HL-60/S4 treated with phorbol 12-myristate 13-acetate at 8.2 ng/mL for 4 days and 3 days (cell line): ENCODE data around the gene PHTF1.
"Not testable (repeated sequence)": the region's sequence is repeated elsewhere in the genome, so short reads cannot be mapped to it uniquely, and the experiment has no call there.

ENCODE experiments used
- in situ Hi-C: fragments of 300-500 bp; cut with MboI; formaldehyde crosslinking; loops from 2 replicates; pipeline ENCODE4 v1.15.0; 2022; ENCODE audit warnings: low sequenced_read_pairs

PHTF1 gene

DNA sequence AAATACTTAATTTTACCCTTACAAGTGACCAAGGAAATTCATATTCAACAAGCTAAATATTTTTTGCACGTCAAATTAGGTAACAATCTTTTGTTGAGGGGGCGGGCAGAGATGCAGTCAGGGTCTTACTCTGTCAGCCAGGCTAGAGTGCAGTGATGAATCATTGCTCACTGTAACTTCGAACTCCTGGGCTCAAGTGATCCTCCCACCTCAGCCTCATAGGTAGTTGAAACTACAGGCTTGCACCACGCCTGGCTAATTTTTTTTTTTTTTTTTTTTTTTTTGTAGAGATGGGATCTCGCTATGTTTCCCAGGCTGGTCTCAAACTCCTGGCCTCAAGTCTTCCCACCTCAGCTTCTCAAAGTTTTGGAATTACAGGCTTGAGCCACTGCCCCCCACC is 26.5 kb downstream of the PHTF1 start:
- in situ Hi-C loops: no loop called here

DNA sequence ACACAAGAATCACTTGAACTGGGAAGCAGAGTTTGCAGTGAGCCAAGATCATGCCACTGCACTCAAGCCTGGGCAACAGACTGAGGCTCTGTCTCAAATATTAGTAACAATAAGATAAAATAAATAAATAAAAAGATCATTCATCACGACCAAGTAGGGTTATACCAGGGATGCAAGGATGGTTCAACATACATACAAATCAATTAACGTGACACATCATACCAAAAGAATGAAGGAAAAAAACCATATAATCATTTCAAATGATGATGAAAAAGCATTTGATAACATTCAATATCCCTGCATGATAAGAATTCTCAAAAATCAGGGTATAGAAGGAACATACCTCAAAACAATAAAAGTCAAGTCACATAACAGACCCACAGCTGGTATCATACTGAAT is 38.3 kb downstream of the PHTF1 start:
- in situ Hi-C loops: no loop called here

DNA sequence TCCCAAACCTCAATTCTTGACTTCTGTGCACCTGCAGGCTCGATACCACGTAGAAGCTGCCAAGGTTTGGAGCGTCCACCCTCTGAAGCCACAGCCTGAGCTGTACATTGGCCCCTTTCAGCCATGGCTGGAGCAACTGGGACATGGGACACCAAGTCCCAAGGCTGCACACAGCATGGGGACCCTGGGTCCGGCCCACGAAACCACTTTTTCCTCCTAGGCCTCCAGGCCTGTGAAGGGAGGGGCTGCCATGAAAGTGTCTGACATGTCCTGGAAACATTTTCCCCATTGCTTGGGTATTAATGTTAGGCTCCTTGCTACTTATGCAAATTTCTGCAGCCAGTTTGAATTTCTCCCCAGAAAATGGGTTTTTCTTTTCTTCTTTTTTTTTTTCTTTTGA is 40.7 kb downstream of the PHTF1 start:
- in situ Hi-C loops: not testable (repeated sequence)

DNA sequence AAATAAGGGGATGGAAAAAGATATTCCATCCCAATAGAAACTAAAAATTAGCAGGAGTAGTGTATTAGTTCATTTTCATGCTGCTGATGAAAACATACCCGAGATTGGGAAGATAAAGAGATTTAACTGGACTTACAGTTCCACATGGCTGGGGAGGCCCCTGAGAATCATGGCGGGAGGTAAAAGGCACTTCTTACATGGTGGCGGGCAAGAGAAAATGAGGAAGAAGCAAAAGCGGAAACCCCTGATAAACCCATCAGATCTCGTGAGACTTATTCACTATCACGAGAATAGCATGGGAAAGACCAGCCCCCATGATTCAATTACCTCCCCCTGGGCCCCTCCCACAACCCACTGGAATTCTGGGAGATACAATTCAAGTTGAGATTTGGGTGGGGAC is 41.8 kb downstream of the PHTF1 start:
- in situ Hi-C loops: not testable (repeated sequence)

DNA sequence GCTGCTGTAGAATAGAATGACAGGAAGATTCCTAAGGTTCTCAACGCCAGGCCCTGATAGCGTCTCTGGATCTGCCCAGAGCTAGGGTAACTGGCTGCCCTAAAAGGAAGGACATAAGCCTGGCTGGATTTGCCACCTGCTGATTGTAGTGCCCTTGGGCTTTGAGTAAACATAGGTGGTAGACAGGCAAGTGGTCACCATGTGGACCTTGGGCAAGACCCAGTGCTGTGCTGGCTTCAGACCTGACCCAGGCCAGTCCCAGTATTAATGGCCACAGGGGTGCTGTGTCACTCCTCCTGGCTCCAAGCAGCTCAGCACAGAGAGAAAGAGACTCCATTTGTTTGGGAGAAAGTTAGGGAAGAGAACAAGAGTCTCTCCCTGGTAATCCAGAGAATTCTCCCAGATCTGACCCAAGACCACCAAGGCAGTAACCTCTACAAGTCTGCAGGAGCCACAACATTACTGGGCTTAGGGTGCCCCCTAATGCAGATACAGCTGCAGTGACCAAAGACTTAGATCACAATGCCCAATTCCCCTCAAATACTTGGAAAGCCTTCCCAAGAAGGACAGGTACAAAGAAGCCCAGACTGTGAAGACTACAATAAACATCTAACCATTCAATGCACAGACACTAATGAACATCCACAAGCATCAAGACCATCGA is 44.5 kb downstream of the PHTF1 start:
- in situ Hi-C loops: no loop called here

DNA sequence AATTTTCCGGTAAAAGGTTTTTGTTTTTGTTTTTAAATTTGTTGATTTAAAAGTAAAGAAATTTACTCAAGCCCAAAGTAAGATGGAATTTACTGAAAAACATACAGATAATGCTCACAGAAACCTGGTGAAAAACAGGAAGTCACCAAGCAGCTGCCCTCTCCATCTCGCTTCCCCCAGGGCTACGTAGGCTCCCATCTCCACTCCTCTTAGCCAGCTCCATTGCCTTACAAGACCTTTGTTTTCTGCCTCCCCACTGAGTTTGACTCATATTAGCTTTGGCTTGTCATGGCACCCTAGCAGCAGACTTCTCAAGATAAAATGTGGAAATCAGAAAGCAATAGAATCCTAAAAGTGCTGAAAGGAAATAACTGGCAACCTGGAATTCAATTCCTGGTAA is 57.9 kb downstream of the PHTF1 start:
- in situ Hi-C loops: no loop called here

DNA sequence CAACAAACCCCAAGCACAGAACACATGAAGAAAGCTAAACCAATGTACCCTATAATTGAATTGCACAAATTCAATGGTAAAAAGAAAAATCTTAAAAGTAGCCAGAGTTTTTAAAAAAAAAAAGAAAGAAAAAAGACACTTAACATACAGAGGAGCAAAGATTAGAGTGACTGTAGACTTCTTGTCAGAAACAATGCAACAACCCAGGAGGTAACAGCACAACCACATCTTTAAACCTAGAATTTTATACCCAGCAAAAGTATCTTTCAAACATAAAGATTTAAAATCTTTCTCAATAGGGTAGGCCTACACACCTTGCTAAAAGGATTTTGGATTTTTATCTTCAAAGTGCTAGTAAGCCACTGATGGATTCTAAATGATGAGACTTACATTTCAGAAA is 64.4 kb downstream of the PHTF1 start:
- in situ Hi-C loops: loop anchor here (25.0 kb wide), 1 partner anchor 583 kb away; no protein-coding TSS in a partner anchor

DNA sequence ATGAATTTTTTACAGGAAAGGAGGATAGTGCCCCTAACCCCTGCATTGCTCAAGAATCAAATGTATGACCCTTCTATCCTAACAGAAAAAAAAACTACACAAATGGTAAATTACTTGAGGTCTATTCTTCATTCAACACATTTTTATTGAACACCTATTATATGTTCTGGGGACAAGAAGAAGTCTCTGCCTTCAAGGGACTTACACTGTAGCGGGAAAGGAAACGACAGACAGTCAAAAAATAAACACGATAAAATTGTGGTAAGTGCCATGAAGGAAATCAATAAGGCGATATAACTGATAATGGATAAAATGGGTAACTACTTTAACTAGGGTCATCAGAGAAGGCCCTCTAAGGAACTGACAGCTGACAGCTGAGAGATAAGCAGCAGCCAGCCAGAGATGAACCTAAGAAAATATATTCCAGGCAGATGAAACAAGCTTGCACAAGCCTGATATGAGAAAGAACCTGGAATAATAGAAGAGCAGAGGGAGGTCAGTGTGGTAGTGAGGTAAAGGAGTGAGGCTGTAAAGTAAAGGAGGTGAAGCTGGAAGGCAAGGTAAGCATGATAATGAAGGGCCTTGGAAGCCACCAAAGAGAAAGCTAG is 66.4 kb downstream of the PHTF1 start:
- in situ Hi-C loops: loop anchor here (25.0 kb wide), 1 partner anchor 581 kb away; no protein-coding TSS in a partner anchor

DNA sequence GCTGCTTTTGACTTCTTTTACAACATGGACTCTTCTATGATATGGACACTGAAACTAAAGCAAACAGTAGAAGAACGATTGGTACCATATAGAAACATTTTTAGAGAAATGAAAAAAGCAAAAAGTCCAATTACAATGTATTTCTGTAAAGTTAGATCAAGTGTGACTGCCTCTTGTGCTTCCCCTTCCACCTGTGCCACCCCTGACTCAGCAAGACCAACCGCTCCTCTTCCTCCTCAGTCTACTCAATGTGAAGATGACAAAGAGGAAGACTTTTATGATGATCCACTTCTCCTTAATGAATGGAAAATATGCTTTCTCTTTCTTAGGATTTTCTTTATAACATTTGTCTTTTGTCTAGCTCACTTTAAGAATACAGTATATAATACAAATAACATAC is 66.9 kb downstream of the PHTF1 start:
- in situ Hi-C loops: loop anchor here (25.0 kb wide), 1 partner anchor 580 kb away; no protein-coding TSS in a partner anchor

DNA sequence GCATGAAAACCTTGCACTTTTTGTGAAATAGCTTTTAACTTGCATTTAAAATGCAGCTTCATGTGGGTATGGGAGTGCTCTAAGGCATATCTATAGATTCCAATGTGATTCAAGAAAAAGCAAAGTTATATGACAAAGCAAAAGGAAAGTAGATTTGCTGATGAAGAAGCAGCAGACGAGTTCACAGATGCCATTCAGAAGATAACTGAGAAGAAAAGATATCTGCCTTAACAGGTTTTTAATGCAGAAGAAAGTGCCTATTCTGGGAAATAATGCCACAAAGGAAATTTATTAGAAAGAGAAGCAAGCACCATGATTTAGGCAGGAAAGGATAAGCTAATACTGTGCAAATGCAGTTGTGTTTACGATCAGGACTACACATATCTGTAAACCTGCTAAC is 68.1 kb downstream of the PHTF1 start:
- in situ Hi-C loops: loop anchor here (25.0 kb wide), 1 partner anchor 579 kb away; no protein-coding TSS in a partner anchor

DNA sequence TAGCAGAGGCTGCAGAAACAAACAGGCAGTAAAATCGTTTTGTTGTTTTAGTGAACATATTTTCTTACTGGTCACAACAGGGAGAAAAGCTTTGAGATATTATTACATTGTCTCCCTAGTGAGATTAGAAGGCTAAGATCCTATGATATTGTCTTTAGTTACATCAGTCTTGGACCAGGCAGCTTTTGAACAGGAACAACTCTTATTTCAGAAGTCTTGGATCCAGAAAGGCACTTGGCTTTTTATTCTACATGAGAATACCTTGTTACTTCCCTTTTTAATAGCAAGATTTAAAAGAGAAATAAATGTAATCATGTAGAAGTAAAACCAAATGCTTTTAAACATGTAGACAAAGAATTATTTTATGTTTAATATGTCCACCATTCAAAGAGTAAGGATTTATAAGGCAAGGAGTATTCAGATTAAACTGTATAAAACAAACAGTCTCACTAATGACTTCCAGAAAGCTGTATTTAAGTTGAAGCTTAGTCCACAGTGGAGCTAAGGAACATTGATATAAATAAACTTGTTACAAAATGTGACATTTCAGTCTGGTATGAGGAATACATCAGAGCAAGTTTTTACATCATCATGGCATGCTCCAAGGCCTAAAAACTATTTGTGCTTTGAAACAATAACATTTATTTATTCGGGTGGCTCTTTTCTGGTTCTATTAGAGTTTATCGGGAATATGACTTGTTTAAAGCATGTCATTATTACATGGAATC is 72.2 kb downstream of the PHTF1 start:
- in situ Hi-C loops: loop anchor here (25.0 kb wide), 1 partner anchor 575 kb away; no protein-coding TSS in a partner anchor

DNA sequence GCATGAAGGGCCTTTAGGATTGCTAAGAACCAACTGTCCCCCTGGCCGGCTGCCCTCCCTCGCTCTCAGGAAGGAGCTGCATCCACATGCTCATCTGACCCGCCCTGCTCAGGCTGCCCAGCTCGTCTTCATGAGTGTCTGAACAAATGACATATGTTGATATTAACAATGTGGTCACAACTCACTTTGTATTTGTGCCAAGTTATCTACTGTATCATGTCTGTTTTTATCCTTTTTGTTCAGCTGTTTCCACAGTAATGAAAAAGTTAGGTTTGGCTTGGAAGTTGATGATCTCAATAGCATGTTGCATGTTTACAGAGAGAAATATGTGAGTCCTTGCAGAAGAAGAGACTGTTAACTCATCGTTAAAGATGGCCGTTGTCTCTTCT is 75.1 kb downstream of the PHTF1 start:
- in situ Hi-C loops: loop anchor here (25.0 kb wide), 1 partner anchor 572 kb away; no protein-coding TSS in a partner anchor

DNA sequence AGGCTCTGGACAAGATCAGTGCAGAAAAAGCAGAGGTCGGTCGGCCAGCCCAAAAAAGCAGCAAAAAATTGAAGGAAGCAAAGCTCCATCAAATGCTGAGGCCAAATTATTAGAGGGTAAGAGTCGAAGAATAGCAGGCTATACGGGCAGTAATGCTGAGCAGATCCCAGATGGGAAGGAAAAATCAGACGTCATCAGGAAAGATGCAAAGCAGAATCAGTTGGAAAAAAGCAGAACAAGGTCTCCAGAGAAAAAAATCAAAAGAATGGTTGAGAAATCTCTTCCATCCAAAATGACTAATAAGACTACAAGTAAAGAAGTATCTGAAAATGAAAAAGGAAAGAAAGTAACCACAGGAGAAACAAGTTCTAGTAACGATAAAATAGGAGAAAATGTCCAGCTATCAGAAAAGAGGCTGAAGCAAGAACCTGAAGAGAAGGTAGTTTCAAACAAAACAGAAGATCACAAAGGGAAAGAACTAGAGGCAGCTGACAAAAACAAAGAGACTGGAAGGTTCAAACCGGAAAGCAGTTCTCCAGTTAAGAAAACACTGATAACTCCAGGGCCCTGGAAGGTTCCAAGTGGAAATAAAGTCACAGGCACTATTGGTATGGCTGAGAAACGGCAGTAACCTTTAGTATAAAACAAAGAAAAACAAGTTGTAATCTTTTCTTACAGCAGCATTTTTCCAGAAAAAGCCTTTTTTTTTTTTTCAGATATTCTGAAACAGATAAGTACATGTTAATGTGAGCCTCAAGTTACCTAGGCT is 75.7 kb downstream of the PHTF1 start:
- in situ Hi-C loops: loop anchor here (25.0 kb wide), 1 partner anchor 571 kb away; no protein-coding TSS in a partner anchor

DNA sequence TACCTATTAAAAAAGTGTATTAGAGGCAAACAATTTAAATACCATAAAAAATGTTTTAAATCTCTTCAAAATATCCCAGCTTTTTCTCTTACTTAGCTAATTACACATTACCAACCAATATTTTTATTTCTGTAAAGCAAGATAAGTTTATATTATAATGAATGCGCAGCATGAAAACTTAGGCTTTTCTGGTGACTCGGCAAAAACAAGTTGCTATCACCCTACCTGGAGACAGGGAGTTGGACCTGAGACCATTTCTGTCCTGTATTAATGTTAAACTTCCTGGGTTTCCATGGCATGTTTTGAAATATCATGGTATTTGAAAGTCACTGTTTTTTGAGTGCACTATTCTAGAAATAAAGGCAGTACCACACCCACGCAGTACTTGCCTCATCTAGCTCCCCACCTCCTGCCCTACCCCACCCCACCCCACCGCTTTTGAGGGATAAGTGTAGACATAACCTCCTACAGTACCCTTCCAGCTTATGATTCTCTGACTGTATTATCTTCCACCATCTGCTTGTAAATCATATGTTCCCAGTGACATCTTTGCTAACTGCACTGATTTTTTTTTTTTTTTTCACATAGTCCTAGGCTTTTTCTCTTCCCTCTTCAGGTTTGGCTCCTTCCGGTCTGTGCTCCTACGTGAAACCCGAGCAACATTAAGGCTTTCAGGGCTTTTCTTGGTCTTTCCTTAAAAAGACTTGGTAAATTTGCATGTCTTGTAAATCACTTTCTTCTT is 77.5 kb downstream of the PHTF1 start:
- in situ Hi-C loops: loop anchor here (25.0 kb wide), 1 partner anchor 569 kb away; no protein-coding TSS in a partner anchor

DNA sequence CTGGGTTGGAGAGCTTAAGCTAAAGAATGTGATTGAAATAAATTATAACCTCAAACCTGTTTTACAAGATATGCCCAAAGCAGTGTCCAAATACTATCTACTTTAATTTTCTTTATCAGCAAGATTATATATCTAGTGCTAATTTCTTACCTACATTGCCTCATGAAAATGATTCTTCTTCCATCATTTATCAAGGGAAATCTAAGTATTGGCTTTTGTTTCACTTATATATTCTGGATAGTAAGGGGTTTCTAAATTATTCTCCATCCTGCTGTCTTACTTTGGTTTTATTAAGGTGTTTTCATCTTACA is 81.2 kb downstream of the PHTF1 start:
- in situ Hi-C loops: loop anchor here (25.0 kb wide), 1 partner anchor 566 kb away; no protein-coding TSS in a partner anchor

DNA sequence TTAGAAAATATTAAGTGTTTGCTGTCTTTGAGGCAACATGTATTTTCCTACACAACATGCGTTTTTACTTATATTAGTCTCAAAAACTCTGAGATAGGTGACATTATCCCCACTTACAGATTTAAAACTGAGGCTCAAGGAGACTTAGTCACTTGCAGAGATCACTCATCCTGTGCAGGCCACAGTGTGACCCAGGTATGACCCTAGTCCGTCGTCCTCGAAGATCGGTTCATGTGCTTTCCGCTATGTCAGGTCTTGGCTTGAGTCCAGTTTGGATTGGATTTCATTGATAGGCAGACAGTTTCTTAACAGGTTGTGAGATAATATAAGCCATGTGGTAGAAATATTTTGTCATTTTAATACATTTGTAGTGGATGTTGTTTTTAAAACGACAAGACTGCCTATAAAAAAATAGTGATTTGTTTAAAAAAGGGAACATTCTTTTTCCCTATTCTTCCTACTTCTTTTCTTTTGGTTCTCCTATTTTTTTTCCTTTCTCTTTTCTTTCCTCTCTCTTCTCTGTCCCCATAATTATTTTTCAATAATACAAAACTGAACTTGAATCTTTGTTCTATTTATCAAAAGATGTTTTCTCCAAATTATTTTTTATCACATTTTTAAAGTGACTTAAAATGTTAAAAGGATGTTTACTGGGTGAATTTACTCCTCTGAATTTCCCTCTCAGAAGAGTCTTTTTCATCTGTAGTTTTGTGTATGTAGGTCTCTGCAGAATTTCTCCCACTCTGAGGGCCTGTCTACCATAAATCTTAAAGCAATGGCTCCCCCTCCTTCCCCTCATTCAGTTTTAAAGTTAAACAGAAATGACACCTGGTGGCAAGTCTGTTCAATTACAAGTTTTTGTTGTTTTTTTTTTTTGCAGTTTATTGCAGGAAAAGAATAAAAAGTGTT is 81.8 kb downstream of the PHTF1 start:
- in situ Hi-C loops: loop anchor here (25.0 kb wide), 1 partner anchor 565 kb away; no protein-coding TSS in a partner anchor

DNA sequence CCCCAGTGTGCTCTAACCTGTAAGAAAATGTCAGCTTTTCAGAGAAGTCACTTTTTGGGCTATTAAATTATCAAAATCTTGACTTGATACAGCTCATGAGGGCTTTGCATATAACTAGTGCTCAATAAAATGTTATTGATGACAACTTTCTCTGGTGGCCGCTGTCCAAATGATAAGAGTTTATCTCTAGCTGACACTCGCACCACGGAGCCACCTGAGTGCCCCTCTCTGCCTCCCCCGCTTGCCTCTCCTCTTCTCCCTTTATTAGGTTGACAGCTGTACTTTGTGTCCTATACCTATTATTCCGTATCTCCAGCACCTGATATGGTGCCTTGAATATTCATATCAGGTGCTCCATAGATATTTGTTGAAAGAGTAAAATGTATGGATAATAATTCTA is 82.8 kb downstream of the PHTF1 start:
- in situ Hi-C loops: loop anchor here (25.0 kb wide), 1 partner anchor 564 kb away; no protein-coding TSS in a partner anchor

DNA sequence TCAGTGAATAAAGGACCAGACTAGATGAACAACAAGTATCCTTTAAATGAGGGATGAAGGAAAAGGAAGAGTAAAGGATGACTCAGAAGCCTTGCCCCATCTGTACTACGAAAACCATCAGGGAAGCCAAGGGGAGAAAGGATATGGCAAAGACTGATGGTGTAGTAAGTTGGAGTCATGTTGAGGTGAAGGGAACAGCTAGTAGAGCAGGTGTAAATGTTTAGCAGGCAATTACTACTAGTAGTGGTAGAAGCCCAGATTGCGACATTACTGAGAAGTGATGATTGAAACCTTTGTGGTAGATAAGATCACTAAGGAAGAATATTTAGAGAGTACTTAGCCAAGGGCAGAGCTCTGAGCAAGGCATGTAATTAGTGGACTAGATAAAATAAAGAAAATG is 84.0 kb downstream of the PHTF1 start:
- in situ Hi-C loops: loop anchor here (25.0 kb wide), 1 partner anchor 563 kb away; no protein-coding TSS in a partner anchor

DNA sequence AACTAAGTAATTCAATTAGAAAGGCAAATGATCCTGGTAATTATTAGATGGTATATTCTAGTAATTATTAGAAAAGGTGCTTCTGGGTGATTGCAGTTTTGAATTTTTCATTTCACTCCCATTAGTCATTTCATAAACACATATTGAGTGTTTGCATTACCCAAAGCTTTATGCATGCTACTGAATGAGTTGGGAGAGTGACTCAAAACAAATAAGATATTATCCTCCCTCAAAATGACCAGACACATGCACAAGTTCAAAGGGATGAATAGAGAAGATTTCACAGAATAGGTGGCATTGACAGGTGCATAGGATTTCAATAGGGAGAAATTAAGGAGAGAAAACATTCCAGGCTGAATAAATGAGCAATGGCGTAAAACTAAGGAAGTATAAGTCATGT is 84.7 kb downstream of the PHTF1 start:
- in situ Hi-C loops: no loop called here
